ENCODE results near the gene NEURL1.
"Not testable (repeated sequence)": the region's sequence is repeated elsewhere in the genome, so short reads cannot be mapped to it uniquely, and the experiment has no call there.

NEURL1 gene

DNA sequence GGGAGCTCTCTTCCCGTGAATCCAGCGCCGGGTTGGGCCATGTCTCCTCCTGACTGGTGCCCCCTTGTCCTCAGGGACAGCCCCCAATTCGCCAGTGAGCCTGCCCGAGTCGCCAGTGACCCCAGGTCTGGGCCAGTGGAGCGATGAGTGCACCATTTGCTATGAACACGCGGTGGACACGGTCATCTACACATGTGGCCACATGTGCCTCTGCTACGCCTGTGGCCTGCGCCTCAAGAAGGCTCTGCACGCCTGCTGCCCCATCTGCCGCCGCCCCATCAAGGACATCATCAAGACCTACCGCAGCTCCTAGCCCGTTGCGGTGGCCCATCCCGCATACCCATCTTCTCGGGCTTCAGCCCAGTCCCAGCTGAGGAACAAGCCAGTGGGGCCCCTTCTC, 96.6 kb downstream of the NEURL1 start:
- DNase-seq = no peak

DNA sequence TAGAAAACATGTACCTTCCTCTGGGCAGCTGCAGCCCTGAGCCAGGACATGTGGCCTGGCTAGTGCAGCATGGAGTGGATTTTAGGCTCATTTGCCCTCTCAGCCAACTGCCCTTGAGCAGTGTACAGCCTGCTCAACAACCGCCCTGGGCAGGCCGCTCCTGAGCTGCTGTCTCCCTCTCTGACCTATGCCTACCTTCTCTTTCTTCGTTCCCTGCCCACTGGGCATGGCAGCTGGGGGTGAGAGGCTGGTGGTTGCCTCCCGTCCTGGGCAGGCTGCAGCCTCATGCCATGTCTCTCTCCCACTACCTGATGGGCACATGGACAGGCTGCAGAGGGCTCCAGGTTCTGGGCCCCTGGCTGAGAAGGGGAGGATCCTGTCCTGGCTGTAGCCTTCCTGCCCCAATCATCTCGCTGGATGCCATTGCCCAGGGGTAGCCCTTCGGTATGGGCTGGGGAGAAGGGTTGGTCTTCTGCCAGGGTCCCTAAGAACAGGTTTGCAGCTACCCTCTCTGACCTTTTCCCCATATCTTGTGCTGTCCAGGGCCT, 97.3 kb downstream of the NEURL1 start:
- no peak for DNase-seq

DNA sequence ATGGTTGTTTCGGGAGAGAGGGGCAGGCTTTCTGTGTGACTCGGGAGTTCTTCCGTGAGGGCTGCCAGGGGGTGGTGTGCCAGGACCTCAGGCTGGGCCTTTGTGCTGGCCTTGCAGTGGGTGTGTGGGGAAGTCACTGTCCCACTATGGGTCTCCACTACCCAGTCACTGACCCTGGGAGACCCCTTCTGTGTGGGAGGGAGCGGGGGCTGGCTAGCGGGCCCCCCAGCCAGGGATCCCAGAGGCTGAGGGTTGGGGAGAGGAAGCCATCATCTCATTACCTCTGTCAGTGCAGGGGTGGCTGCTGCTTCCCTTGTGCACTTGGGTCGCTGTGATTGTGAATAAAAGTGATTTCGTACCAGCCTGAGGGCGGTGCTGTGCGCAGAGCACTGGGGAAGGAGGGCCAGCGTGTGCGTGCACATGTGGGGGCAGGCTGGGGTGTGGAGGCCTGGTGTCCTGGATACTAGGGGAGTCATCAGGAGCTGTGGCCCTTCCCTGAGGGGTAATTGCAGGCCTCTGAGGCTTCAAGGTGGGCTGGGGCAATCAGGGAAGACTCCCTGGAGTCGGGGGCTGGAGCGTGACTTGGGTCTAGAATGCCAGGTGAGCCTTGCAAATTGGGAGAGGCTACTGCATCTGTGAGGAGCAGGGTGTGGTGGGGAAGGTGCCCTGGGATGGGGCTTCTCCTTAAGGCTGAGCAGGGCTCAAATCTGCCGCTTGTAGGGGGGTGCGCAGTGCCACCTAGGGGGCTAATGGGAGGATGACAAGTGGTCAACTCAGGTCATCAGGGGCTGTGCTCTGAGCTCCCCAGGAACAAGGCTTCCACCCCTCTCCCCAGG, 98.9 kb downstream of the NEURL1 start:
- DNase-seq = no peak

DNA sequence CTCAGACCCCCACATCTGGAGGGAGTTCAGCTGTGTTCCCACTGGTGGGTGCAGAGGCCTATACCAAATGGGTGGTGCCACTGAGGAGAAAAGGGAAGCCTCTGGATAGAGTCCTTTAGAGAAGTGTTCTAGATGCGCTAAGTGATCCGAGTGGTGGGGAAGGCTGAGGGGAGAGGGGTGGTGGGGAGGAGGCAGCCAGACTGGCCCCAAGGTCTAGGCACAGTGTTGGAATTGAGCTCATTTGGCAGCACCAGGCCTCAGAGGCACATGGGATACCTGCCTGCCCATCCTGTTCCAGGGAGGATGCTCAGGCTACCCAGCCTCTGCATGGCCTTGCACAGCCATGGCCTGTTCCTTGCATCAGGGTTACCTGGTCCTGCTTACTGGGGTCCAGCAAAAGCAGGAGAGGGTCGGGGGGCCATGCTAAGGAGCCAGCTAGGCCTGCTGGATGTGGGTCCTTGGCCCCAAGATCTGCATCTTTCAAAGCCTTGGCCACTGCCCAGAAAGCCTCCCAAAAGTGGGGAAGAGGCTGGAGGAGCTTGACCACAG, 99.6 kb downstream of the NEURL1 start:
- no peak for DNase-seq

DNA sequence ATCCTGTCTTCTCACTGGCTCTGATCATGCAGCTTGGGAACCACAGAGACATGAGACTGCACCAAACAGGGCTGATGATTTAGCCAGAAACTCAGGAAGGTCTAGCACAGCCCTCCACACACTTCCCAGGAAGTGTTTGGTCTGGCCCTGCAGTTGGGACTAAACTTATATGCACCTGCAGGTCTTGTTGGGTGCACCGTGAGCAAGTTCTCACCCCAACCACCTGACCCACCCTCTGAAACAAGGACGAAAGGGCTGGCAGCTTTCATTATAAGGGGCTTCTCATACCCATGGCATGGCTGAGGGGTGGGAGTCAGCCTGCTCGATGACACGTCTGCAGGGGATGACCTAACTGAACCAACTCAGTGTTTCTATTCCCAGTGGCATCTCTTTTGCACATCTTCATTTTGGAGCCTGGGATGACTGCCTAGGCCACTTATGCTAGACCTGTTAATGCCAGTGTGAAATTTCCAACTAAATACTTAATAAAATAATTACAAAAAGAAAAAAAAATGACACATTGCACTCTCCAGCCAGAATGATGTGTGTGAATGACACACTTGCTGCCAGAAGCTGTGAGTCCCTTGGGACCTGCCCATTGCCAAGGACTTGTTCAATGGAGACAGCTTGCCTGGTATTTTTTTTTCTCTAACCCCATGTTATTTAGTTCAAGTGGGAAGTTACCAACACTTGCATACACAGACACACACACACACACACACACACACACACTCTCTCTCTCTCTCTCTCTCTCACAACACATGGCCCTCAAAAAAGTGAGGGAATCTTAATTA, 102.6 kb downstream of the NEURL1 start:
- no peak for DNase-seq

DNA sequence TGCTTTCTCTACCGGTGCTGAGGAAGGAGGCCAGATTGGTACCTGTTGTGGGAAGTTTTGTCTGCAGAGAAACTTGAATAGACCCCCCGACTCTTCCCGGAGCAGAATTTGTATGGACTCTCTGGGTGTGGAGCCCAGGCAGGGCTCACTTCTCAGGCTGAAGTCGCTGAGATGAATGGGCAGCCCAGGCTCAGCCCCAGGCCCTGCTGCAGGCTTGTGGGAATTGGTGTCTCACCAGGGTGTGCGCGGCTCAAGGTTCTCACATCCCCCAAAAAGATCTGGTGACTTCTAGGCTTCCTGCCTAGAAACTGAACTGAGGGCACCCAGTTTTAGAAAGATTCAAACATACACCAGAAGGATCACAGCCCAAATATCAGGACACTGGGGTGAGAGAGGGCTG, 103.5 kb downstream of the NEURL1 start:
- DNase-seq = no peak

DNA sequence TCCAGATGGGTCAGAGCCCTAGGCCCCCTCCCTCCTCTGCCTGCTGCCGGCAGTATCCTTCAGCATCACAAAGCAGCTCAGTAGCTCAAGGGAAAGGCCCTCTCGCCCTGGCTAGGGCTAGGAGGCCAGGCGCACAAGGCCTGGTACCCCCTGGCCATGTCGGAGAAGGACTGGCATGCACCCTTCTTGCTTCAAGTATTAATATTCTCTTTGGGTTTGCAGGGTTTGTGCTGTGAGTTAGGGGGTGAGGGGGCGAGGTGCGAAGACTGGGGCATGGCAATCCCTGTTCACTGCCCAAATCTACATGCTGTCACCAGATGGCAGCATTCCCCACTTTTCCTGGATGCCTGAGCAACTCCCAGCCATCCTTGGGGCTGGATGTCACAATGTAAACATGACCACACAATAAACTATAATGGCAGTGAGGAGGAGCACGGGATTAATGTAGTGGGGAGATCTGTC, 105.2 kb downstream of the NEURL1 start:
- peak; percentile 60 to 75 for DNase-seq

DNA sequence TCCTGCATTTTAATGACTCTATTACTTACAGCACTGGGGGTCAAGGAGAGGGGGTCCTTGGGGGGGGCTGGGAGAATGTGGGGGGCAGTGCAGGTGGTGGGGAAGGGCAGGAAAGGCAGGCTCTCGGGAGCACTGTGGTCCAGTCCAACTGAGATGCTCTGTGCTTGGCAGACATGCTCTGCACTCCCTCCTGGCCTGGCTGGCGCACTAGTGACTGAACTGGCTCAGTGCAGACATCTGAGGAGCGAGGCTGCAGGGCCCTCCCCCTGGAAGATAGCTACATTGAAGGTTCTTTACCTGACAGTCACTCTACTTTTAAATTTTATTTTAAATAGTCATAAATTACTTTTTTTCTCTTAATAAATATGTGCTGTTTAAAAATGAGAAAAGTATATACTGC, 105.7 kb downstream of the NEURL1 start:
- no peak for DNase-seq

DNA sequence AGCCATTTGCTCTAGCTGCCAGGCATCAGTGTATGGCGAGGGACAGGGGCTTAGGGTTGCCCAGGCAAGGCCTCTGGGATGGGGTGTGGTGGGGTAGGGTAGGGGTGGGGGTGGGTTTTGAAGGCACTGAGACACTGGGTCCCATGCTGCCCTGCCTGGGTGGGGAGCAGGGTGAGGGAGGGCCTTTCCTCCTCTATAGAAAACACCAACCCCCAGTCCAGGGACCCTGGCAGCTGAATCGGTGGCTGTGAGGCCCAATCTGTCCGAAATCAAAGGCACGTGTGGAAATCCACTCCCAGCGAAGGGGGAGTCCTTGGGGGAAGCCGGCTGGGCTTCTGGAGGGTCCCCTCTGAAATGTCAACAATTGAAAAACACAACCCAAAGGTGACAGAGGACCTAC, 106.4 kb downstream of the NEURL1 start:
- no peak for DNase-seq

DNA sequence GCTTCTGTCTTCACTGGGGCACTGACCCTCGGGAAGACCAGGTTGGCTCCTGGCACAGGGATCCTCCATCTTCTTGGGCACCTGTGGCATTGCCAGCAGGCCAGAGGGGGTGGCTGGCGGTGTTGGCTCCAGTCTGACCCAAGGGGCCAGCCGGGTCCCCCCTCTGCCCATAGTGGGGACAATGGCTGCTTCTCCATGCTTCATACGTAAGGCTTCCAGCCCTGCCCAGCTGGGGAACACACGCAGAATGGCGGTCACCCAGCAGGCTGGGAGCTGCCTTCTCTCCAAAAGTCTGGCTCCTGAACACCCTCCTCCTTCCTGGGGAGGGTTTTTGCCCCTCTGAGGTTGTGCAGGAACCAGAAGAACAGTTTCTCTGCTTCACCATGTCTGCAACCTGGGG, 106.8 kb downstream of the NEURL1 start:
- no peak for DNase-seq

DNA sequence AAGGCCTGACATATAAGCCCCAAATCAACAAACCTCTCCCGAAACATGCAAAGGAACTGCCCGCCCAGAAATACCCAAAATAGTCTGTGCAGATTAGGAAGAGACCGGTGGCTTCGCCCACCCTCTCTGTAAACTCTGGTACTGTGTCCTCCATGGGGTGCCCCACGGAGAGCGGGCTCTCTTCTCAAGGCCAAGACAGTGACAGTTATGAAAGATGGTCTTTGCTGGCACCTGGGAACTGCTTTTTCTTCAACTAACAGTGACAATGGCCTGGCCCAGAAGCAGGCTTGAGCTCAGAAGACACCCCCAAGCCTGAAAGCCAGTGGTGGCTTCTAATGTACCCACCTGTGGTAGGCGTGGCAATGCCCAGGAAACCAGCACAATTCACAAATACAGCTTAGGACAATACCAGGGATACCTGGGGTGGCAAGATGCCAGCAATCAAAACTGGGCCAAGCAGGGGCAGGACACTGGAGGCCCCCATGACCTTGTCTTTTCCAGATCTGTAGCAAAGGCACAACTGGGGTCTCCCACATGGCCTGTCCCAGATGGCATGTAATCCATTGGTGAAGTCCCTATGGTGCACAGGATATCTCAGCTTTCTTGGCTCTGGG, 107.6 kb downstream of the NEURL1 start:
- DNase-seq = no peak

DNA sequence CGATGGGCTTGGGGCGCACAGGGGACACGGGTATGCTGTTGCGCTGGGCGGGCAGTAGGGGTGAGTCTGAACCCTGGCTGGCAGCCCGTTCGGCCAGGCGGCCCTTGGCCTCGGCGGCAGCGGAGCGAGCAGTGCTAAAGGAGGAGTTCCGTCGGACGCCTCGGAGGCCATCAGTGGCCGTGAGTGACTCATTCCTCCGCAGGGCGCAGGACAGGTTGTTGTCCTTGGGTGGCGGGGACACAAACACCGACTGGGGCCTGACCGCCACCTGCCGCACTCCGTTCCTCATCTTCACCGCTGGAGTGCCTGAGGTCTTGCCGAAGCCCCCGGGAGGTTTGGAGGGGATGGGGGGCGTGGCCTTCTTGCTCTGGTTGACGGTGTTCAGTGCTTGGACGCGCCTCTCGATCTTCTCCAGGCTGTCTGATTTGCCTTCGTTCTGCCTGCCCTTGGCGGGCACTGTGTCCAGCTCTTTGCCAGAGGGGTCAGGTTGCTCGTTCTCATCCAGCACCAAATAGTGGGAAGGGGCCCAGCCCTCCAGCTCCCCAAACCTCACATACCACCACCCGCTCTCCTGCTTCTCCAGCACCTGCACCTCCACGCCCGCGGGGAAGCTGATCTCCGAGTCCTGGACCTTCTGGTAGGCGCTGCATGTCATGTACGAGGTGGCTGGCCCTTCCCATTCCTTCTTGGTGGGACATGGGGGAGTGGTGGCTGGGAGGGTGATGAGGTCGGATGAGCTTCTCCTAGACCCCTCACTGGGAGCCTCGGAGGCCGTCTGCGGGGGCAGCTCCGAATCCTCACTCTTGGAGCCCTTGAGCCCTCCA, 108.7 kb downstream of the NEURL1 start:
- no peak for DNase-seq

DNA sequence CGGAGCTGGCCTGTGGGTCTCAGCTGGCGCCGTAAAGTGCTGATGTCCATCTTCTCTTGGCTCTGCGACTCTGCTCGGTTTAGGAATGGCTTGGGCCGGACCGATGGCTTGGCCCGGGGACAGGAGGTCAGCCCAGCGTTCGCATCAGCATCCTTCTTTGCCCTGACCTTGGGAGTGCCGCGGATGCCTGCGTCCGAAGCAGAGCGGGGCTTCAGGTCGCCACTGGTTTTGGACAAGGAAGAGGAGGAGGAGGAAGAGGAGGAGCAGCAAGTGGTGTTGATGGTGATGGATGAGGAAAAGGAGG, 109.3 kb downstream of the NEURL1 start:
- no peak for DNase-seq

DNA sequence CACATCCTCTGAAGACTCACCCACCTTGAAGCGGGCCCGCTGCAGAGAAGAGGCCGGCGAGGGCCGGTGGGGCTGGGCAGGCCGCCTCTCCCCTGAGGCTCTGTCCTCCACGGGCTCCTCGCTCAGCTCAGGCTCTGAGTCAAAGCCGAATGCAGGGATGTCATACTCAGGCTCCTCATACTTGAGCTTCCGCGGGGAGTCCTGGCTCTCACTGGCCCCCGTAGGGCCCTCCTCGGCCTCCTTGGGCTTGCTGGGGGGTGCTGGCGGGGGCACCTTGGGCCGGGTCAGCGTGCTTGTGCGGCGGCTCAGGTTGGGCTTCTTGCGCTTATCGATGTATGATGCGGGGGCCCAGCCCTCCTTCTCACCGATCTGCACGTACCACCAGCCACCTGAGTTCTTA, 109.9 kb downstream of the NEURL1 start:
- no peak for DNase-seq

DNA sequence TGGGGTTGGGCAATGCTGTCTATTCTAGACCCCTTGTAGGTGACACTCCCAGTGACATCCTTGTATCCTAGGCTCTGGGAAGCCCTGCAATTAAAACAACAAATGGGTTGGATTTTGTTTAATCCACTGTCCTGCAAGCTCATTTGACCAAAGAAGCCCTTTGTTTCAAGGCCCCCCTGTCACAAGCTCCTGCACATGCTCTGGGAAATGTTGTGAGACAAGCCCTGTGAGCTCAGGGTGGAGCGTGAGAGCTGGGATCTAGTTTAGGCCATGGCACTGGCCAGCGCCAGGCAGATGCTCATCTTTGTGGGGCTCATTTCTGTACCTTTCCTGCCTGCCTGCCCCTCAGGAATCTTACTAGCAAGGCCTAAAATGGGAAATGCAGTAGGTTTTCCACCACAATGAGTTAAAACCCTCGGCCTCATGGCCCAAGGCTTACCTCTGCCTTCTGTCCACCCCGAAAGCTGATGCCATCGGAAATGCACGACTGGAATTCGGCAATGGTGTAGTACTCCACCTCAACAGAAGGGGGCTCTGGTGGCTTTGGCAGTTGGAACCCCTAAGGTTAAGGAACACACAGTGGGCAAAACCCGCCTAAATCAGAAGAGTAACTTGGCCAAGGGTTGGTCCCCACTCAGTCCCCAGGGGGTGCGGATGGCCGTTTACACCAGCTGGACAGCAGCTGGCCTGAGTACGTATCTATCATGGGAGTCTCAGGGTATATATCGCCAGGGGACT, 112.0 kb downstream of the NEURL1 start:
- DNase-seq = peak; percentile 19 to 25

DNA sequence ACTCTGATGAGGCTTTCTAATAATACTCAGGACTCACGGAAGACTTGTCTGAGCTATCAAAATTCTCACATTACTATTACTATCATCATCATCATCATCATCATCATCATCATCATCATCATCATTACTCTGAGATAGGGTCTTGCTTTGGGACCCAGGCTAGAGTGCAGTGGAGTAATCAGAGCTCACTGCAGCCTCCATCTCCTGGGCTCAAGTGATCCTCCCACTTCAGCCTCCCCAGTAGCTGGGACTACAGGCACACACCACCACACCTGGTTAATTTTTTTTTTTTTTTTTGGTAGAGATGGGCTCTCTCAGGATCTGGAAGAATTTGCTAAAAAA, 112.6 kb downstream of the NEURL1 start:
- DNase-seq = not testable (repeated sequence)

DNA sequence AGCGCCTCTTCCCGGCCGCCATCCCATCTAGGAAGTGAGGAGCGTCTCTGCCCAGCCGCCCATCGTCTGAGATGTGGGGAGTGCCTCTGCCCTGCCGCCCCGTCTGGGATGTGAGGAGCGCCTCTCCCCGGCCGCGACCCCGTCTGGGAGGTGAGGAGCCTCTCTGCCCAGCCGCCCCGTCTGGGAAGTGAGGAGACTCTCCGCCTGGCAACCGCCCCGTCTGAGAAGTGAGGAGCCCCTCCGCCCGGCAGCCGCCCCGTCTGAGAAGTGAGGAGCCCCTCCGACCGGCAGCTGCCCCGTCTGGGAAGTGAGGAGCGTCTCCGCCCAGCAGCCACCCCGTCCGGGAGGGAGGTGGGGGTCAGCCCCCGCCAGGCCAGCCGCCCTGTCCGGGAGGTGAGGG, 113.5 kb downstream of the NEURL1 start:
- not testable (repeated sequence) for DNase-seq

DNA sequence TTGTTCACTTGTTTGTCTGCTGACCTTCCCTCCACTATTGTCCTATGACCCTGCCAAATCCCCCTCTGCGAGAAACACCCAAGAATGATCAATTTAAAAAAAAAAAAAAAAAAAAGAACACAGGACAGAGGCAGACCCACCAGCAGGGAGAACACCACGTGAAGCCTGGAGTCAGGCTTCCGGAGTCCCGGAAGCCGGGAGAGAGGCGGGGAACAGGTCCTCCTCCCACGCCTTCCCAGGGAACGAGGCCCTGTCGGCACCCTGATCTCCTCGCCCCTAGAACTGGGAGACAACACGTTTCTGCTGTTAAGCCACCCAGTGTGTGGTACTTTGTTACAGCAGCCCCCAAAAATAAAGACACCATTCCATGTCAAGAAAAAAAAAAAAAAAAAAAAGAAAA, 114.6 kb downstream of the NEURL1 start:
- not testable (repeated sequence) for DNase-seq

DNA sequence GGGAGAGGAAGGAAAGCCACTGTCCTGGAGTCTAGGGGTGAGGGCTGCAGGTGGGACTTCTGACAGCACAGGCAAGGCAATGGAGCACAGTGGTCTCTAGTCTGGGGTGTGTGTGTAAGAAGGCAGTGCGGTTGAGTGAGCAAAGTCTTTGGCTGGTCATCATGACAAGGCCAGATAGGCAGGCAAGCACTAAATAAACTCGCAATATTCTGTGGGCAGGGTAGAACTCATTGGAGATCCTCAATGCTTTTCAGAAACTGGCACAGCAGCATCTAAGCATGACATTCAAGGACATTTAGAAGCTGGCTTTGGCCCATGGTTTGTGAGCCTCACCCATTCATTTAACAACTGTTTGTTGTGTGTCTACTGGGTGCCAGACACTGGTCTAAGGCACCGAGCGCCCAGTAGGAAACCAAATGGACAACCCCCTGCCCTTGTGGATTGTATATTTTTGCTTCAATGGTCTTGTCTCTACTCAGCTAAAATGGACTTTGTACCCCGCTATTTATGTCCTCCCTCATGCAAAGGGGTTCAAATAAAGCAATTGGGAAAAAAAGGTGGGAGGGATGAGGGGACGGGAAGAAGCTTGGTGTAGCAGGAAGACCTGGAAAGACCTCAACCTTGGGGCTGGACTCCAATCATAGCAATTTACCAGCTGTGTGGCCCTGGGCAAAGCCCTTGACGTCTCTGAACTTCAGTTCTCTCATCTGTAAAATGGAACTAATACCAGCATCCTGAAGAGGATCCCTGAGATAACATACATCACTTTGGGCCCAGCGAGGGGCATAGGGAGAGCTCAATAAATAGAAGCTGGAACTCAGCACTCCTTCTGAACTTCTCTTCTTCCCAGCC, 116.0 kb downstream of the NEURL1 start:
- no peak for DNase-seq

DNA sequence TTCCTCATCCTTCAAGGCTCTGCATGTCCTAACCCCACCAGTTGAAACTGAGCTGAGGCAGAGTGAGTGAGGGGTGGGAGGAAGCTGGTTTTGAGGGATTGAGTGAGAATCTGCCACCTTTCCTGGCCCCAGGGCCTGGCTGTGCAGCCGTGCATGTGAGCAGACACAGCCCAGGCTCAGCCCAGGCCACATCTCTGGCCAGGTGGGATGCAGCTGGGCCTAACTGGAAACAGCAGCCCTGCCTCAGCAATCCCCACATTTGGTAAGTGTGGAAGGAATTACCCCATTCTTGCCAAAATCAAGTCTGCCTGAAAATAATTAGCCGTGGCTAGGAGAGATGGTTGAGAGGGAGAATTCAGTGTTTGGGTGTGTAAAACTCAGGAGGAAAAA, 116.6 kb downstream of the NEURL1 start:
- DNase-seq = no peak
